ENCODE measurements around the gene PNMA3.
"Not testable (repeated sequence)": the region's sequence is repeated elsewhere in the genome, so short reads cannot be mapped to it uniquely, and the experiment has no call there.

The PNMA3 gene

GRCh38 chrX:153102418-153102817, 46.1 kb downstream of the PNMA3 start (continued):
- TF ChIP-seq PBX3 (CRISPR knock-in tag; IDR thresholded peaks at IDR 0.05) (no peak), HOXA7 (CRISPR knock-in tag; IDR thresholded peaks at IDR 0.05; ENCODE audit: borderline replicate concordance) (no peak)

DNA sequence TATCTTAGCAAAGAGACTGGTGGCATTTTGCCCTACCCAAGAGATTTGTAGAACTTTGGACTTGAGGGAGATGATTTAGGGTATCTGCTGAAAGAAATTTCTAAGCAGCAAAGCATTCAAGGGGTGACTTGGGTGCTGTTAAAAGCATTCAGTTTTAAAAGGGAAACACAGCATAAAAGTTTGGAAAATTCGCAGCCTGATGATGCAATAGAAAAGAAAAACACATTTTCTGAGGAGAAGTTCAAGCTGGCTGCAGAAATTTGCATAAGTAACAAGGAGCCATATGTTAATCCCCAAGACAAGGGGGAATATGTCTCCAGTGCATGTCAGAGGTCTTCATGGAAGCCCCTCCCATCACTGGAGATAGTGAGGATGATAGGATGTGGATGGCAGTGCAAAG, 48.7 kb downstream of the PNMA3 start:
- H3K36me3 ChIP-seq (ENCODE audit: control insufficient read depth in 2 of 2, insufficient read depth in 1 of 2, low read length in 2 of 2); H3K4me1 ChIP-seq (ENCODE audit: control insufficient read depth, insufficient read depth, low read length); H3K4me3 ChIP-seq (ENCODE audit: low read depth, low read length); H3K27ac ChIP-seq (ENCODE audit: extremely low read depth, low read depth, low read length); CTCF ChIA-PET; H3K9me3 ChIP-seq (ENCODE audit: control insufficient read depth, insufficient read depth, low read depth, low read length); POLR2A ChIA-PET: not testable (repeated sequence)

DNA sequence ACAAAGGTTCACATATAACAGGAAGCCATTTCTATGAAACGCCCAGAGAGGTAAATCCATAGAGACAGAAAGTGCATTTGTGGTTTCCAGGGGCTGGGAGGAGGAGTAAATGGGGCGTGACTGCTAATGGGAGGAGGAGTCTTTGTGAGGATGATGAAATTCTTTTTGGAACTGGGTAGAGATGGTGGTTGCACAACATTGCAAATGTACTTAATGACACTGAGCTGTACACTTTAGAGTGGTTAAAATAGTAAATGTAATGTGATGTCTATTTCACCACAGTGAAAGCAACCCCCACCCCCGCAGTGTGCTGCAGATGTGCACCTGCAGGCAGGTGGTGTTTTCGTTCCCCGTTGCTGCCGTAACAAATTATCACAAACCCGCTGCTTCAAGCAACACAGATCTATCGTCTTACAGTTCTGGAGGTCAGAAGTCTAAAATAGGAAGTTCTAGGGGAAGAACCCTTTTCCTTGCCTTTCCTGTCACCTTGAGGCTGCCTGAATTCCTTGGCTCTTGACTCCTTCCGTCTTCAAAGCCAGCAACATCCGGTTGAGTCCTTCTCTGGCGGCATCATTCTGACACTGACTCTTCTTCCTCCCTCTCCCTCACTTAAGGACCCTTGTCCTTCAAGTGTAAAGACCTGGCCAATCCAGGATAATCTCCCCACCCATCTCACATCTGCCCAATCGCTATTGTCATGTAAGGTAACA, 50.0 kb downstream of the PNMA3 start:
- H3K9me3 ChIP-seq (ENCODE audit: control insufficient read depth, insufficient read depth, low read depth, low read length); H3K27ac ChIP-seq (ENCODE audit: extremely low read depth, low read depth, low read length); H3K4me3 ChIP-seq (ENCODE audit: low read depth, low read length); H3K36me3 ChIP-seq (ENCODE audit: control insufficient read depth in 2 of 2, insufficient read depth in 1 of 2, low read length in 2 of 2); POLR2A ChIA-PET; H3K4me1 ChIP-seq (ENCODE audit: control insufficient read depth, insufficient read depth, low read length): not testable (repeated sequence)
- CTCF ChIA-PET, result interaction anchor here (0.6 kb wide), 1 partner anchor 332 kb away, joined by 3 read pairs; no protein-coding TSS in a partner anchor

All from HEK293 (cell line).